GM23338 (cell line): ENCODE results near the gene CDK11A. TPM values are rescaled to one million over a fixed set of nuclear protein-coding genes. Genes with fewer than 3 reads are reported as not detected.

ENCODE experiments used
- ATAC-seq: fragments of 200-7000 bp; cut with Tn5 transposase; 3 replicates; pipeline ENCODE4 v1.9.1; 2020
- DNase-seq: peaks from one replicate; pipeline ENCODE4 v3.0.0-alpha.2; 2015; ENCODE audit warnings: low spot score
- H2AFZ ChIP-seq: fragments of 200-600 bp; sonication (generic); 2 replicates; pipeline ENCODE4 v1.8.0; 2016; ENCODE audit warnings: antibody characterized with exemption, mild to moderate bottlenecking, moderate library complexity
- H3F3A ChIP-seq: fragments of 200-600 bp; sonication (generic); replicated peaks from 2 replicates; pipeline ENCODE4 v1.8.0; 2017; ENCODE audit warnings: antibody characterized with exemption, mixed run types, low read depth
- H3K27ac ChIP-seq: fragments of 200-600 bp; sonication (generic); 2 replicates; pipeline ENCODE4 v1.6.1; 2016; ENCODE audit warnings: low read depth
- H3K27me3 ChIP-seq: fragments of 200-600 bp; sonication (generic); 2 replicates; pipeline ENCODE4 v1.8.0; 2016; ENCODE audit warnings: mild to moderate bottlenecking, mixed run types, moderate library complexity; ENCODE audit not compliant: insufficient read depth
- H3K36me3 ChIP-seq: fragments of 200-600 bp; sonication (generic); 2 replicates; pipeline ENCODE4 v1.8.0; 2016; ENCODE audit warnings: mild to moderate bottlenecking; ENCODE audit not compliant: insufficient read depth
- H3K4me1 ChIP-seq: fragments of 200-600 bp; sonication (generic); 2 replicates; pipeline ENCODE4 v1.8.0; 2016; ENCODE audit warnings: mild to moderate bottlenecking, moderate library complexity; ENCODE audit not compliant: insufficient read depth
- H3K4me2 ChIP-seq: fragments of 200-600 bp; sonication (generic); 2 replicates; pipeline ENCODE4 v1.7.1; 2017; ENCODE audit warnings: mixed run types
- H3K4me3 ChIP-seq: fragments of 200-600 bp; sonication (generic); 2 replicates; pipeline ENCODE4 v1.6.1; 2016; ENCODE audit warnings: mixed run types
- H3K79me2 ChIP-seq: fragments of 200-600 bp; sonication (generic); replicated peaks from 2 replicates; pipeline ENCODE4 v1.8.0; 2017; ENCODE audit warnings: mild to moderate bottlenecking; ENCODE audit not compliant: insufficient read depth
- H3K9me2 ChIP-seq: fragments of 200-600 bp; sonication (generic); 2 replicates; pipeline ENCODE4 v1.8.0; 2017; ENCODE audit not compliant: insufficient read depth
- H4K20me1 ChIP-seq: fragments of 200-600 bp; sonication (generic); replicated peaks from 2 replicates; pipeline ENCODE4 v1.8.0; 2017; ENCODE audit warnings: mild to moderate bottlenecking; ENCODE audit not compliant: insufficient read depth
- H3K27ac Mint-ChIP-seq: 2 replicates; pipeline ENCODE4 v1.8.0; 2020; ENCODE audit warnings: inconsistent platforms, mild to moderate bottlenecking, moderate library complexity, mixed read lengths
- H3K27me3 Mint-ChIP-seq: 3 replicates; pipeline ENCODE4 v1.8.0; 2022; ENCODE audit warnings: low read depth, mild to moderate bottlenecking, moderate library complexity, mixed read lengths, inconsistent platforms; ENCODE audit not compliant: insufficient read depth, poor library complexity
- H3K36me3 Mint-ChIP-seq: 3 replicates; pipeline ENCODE4 v1.8.0; 2021; ENCODE audit warnings: low read depth, mild to moderate bottlenecking, inconsistent platforms, moderate library complexity, mixed read lengths
- H3K4me1 Mint-ChIP-seq: 3 replicates; pipeline ENCODE4 v1.8.0; 2020; ENCODE audit warnings: mild to moderate bottlenecking, inconsistent platforms, mixed read lengths
- H3K4me3 Mint-ChIP-seq: 3 replicates; pipeline ENCODE4 v1.8.0; 2021; ENCODE audit warnings: moderate library complexity, mild to moderate bottlenecking, inconsistent platforms, mixed read lengths
- H3K9me3 Mint-ChIP-seq: 3 replicates; pipeline ENCODE4 v1.8.0; 2020; ENCODE audit warnings: moderate library complexity, mild to moderate bottlenecking, inconsistent platforms, mixed read lengths
- CREB1 ChIP-seq: fragments of 250-450 bp; sonication (Bioruptor Pico); IDR thresholded peaks from 2 replicates; pipeline ENCODE4 v1.5.0; 2020; ENCODE audit warnings: low read depth, mild to moderate bottlenecking, moderate library complexity
- CTCF ChIP-seq, 2 experiments: fragments of 200-600 bp in 1 of 2; sonication (generic) in 1 of 2; conservative IDR thresholded peaks; 2 replicates each; pipeline versions ENCODE4 v1.5.1 to v1.6.1; 2016 to 2017; ENCODE audit warnings: antibody characterized with exemption in 2 of 2, low read depth in 2 of 2, mild to moderate bottlenecking in 2 of 2, moderate library complexity in 1 of 2
- ETS1 ChIP-seq: IDR thresholded peaks from 2 replicates; pipeline ENCODE4 v1.6.1; 2016; ENCODE audit warnings: antibody characterized with exemption
- EZH2 ChIP-seq: fragments of 200-600 bp; sonication (generic); IDR thresholded peaks from one replicate; pipeline ENCODE4 v1.8.0; 2017; ENCODE audit warnings: antibody characterized with exemption, mild to moderate bottlenecking, low read depth; ENCODE audit not compliant: unreplicated experiment
- EZH2phosphoT487 ChIP-seq: fragments of 200-600 bp; sonication (generic); IDR thresholded peaks from one replicate; pipeline ENCODE4 v1.8.1; 2018; ENCODE audit warnings: antibody characterized with exemption; ENCODE audit not compliant: unreplicated experiment
- JUNB ChIP-seq: IDR thresholded peaks from one replicate; pipeline ENCODE4 v1.6.1; 2016; ENCODE audit warnings: antibody characterized with exemption; ENCODE audit not compliant: unreplicated experiment
- NANOG ChIP-seq: IDR thresholded peaks from 2 replicates; pipeline ENCODE4 v1.6.1; 2016; ENCODE audit warnings: antibody characterized with exemption, borderline replicate concordance
- POLR2AphosphoS5 ChIP-seq: IDR thresholded peaks from 2 replicates; pipeline ENCODE4 v1.6.1; 2016; ENCODE audit warnings: antibody characterized with exemption, low read depth
- REST ChIP-seq: IDR thresholded peaks from one replicate; pipeline ENCODE4 v1.6.1; 2018; ENCODE audit warnings: antibody characterized with exemption; ENCODE audit not compliant: unreplicated experiment
- STAT1 ChIP-seq: IDR thresholded peaks from one replicate; pipeline ENCODE4 v1.6.1; 2016; ENCODE audit warnings: antibody characterized with exemption; ENCODE audit not compliant: unreplicated experiment
- ZNF114 ChIP-seq: fragments of 250-450 bp; sonication (Bioruptor Pico); IDR thresholded peaks from 2 replicates; pipeline ENCODE4 v1.5.0; 2020; ENCODE audit warnings: mild to moderate bottlenecking, moderate library complexity
- ZNF331 ChIP-seq: fragments of 250-450 bp; sonication (Bioruptor Pico); IDR thresholded peaks from 2 replicates; pipeline ENCODE4 v1.5.0; 2020; ENCODE audit warnings: low read depth, mild to moderate bottlenecking, moderate library complexity
- polyA plus RNA-seq: library from polyadenylated mRNA; unstranded; fragments of >200 nt; fragmentation: Nextera tagmentation; extraction: Ambion mirVana; gene quantifications from 2 replicates; pipeline ENCODE4 v1.2.1, GENCODE V29; 2016
- total RNA-seq: library from RNA; depleted of rRNA; stranded (reverse); fragments of >200 nt; shearing (Covaris generic); gene quantifications from 2 replicates; pipeline ENCODE4 v1.2.3, GENCODE V29; 2014
- TF ChIP-seq, protein P1 (sequence below): fragments of 250-450 bp; sonication (Bioruptor Pico); IDR thresholded peaks from 2 replicates; pipeline ENCODE4 v1.5.0; 2020; ENCODE audit warnings: mild to moderate bottlenecking, moderate library complexity

The CDK11A gene
- total and polyA plus RNA-seq, 2 experiments from 2014 or later = 22.8 to 72.6 TPM

- H4K20me1 ChIP-seq = peaks cover 21% of the 10 kb centered on the region
- H3F3A ChIP-seq = peaks cover 3% of the 10 kb centered on the region; the same call in 1 of the 2 replicates
- Mint-ChIP-seq H3K4me3 (no peak overlapping the region), H3K27ac (no peak overlapping the region), H3K9me3 (no peaks in the 10 kb centered on the region), H3K4me1 (no peaks in the 10 kb centered on the region), H3K36me3 (peaks cover 78% of the 10 kb centered on the region), H3K27me3 (peaks cover 14% of the 10 kb centered on the region)
- no peak overlapping the region for H2AFZ ChIP-seq
- no peaks in the 10 kb centered on the region for H3K4me1 ChIP-seq
- H3K9me2 ChIP-seq = no peaks in the 10 kb centered on the region
- H3K79me2 ChIP-seq = peaks cover 38% of the 10 kb centered on the region
- H3K27me3 ChIP-seq = no peaks in the 10 kb centered on the region
- peaks cover 16% of the 10 kb centered on the region; the same call in 1 of the 2 replicates for H3K36me3 ChIP-seq
- DNase-seq = no peak
- TF ChIP-seq EZH2 (no peak), EZH2phosphoT487 (no peak), POLR2AphosphoS5 (no peak), ZNF114 (CRISPR knock-in tag) (no peak), CREB1 (CRISPR knock-in tag) (no peak), ETS1 (no peak), ZNF331 (CRISPR knock-in tag) (no peak), STAT1 (no peak), CTCF (conservative IDR thresholded peaks at IDR 0.05; ENCODE audit: low read depth in 2 of 2) (no peak), JUNB (no peak), NANOG (no peak), REST (no peak)
- TF ChIP-seq, protein P1, sequence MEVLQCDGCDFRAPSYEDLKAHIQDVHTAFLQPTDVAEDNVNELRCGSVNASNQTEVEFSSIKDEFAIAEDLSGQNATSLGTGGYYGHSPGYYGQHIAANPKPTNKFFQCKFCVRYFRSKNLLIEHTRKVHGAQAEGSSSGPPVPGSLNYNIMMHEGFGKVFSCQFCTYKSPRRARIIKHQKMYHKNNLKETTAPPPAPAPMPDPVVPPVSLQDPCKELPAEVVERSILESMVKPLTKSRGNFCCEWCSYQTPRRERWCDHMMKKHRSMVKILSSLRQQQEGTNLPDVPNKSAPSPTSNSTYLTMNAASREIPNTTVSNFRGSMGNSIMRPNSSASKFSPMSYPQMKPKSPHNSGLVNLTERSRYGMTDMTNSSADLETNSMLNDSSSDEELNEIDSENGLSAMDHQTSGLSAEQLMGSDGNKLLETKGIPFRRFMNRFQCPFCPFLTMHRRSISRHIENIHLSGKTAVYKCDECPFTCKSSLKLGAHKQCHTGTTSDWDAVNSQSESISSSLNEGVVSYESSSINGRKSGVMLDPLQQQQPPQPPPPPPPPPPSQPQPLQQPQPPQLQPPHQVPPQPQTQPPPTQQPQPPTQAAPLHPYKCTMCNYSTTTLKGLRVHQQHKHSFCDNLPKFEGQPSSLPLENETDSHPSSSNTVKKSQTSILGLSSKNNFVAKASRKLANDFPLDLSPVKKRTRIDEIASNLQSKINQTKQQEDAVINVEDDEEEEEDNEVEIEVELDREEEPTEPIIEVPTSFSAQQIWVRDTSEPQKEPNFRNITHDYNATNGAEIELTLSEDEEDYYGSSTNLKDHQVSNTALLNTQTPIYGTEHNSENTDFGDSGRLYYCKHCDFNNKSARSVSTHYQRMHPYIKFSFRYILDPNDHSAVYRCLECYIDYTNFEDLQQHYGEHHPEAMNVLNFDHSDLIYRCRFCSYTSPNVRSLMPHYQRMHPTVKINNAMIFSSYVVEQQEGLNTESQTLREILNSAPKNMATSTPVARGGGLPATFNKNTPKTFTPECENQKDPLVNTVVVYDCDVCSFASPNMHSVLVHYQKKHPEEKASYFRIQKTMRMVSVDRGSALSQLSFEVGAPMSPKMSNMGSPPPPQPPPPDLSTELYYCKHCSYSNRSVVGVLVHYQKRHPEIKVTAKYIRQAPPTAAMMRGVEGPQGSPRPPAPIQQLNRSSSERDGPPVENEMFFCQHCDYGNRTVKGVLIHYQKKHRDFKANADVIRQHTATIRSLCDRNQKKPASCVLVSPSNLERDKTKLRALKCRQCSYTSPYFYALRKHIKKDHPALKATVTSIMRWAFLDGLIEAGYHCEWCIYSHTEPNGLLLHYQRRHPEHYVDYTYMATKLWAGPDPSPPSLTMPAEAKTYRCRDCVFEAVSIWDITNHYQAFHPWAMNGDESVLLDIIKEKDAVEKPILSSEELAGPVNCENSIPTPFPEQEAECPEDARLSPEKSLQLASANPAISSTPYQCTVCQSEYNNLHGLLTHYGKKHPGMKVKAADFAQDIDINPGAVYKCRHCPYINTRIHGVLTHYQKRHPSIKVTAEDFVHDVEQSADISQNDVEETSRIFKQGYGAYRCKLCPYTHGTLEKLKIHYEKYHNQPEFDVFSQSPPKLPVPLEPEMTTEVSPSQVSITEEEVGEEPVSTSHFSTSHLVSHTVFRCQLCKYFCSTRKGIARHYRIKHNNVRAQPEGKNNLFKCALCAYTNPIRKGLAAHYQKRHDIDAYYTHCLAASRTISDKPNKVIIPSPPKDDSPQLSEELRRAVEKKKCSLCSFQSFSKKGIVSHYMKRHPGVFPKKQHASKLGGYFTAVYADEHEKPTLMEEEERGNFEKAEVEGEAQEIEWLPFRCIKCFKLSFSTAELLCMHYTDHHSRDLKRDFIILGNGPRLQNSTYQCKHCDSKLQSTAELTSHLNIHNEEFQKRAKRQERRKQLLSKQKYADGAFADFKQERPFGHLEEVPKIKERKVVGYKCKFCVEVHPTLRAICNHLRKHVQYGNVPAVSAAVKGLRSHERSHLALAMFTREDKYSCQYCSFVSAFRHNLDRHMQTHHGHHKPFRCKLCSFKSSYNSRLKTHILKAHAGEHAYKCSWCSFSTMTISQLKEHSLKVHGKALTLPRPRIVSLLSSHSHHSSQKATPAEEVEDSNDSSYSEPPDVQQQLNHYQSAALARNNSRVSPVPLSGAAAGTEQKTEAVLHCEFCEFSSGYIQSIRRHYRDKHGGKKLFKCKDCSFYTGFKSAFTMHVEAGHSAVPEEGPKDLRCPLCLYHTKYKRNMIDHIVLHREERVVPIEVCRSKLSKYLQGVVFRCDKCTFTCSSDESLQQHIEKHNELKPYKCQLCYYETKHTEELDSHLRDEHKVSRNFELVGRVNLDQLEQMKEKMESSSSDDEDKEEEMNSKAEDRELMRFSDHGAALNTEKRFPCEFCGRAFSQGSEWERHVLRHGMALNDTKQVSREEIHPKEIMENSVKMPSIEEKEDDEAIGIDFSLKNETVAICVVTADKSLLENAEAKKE (CRISPR knock-in tag) = no peak
- no peak overlapping the region for H3K4me3 ChIP-seq
- ATAC-seq = no peak; the same call in 2 of the 3 replicates
- no peak overlapping the region for H3K4me2 ChIP-seq
- no peak overlapping the region for H3K27ac ChIP-seq
Measured at GRCh38 chr1:1758692-1759455, 34.7 kb upstream of the CDK11A start.
